ENCODE data around the gene MYLK2. TPM values are rescaled to one million over a fixed set of nuclear protein-coding genes. Genes with fewer than 3 reads are reported as not detected.

Gene MYLK2
- total RNA-seq, 2 donors from 2014 or later: not detected

- DNase-seq (ENCODE audit: low spot score): no peak
- intact Hi-C loops (cut with DNase I): loop anchor here in 1 of 2 donors (10.0 kb wide), 1 partner anchor 109 kb away; the partner anchor contains the start of gene PDRG1
These were observed 26.2 kb downstream of the MYLK2 start, which contains the start of gene FOXS1 for GRCh38 chr20:31845300-31845863. Gene FOXS1, minus strand, starts transcription at chr20:31845604. Its CDS starts 62 bp downstream, at chr20:31845542.

- intact Hi-C loops (cut with DNase I): loop anchor here in 1 of 2 donors (10.0 kb wide), 1 partner anchor 108 kb away; the partner anchor contains the start of gene PDRG1
These were observed 27.6 kb downstream of the MYLK2 start for GRCh38 chr20:31846793-31847138.

GRCh38 chr20:31848088-31848999, 29.2 kb downstream of the MYLK2 start:
- intact Hi-C loops (cut with DNase I): loop anchor here in 1 of 2 donors (10.0 kb wide), 1 partner anchor 106 kb away; the partner anchor contains the start of gene PDRG1
- no peak for DNase-seq (ENCODE audit: low spot score)

More at GRCh38 chr20:31846793-31847138, 27.6 kb downstream of the MYLK2 start:
- DNase-seq (ENCODE audit: low spot score): no peak

GRCh38 chr20:31849306-31849930, 30.3 kb downstream of the MYLK2 start:
- no peak for DNase-seq (ENCODE audit: low spot score)
- intact Hi-C loops (cut with DNase I): loop anchor here in 1 of 2 donors (10.0 kb wide), 1 partner anchor 105 kb away; the partner anchor contains the start of gene PDRG1

GRCh38 chr20:31851240-31851955, 32.2 kb downstream of the MYLK2 start:
- DNase-seq (ENCODE audit: low spot score): no peak
- intact Hi-C loops (cut with DNase I): no loop called here

- DNase-seq (ENCODE audit: low spot score): peak; percentile 55
- intact Hi-C loops (cut with DNase I): no loop called here
These were observed 34.3 kb downstream of the MYLK2 start for GRCh38 chr20:31853481-31853880.

- peak; percentile 37 for DNase-seq (ENCODE audit: low spot score)
- intact Hi-C loops (cut with DNase I): no loop called here
These were observed 37.4 kb downstream of the MYLK2 start for GRCh38 chr20:31856516-31856915.

GRCh38 chr20:31857861-31858759, 39.0 kb downstream of the MYLK2 start:
- peak; percentile 72 for DNase-seq (ENCODE audit: low spot score)
- intact Hi-C loops (cut with DNase I): no loop called here

- peak; percentile 1 for DNase-seq (ENCODE audit: low spot score)
- intact Hi-C loops (cut with DNase I): no loop called here
These were observed 39.6 kb downstream of the MYLK2 start for GRCh38 chr20:31858760-31859083.

GRCh38 chr20:31859266-31859997, 40.3 kb downstream of the MYLK2 start:
- peak; percentile 13 for DNase-seq (ENCODE audit: low spot score)
- intact Hi-C loops (cut with DNase I): no loop called here

- intact Hi-C loops (cut with DNase I): no loop called here
- DNase-seq (ENCODE audit: low spot score): no peak
These were observed 40.8 kb downstream of the MYLK2 start for GRCh38 chr20:31859998-31860380.

GRCh38 chr20:31860390-31861134, 41.4 kb downstream of the MYLK2 start:
- peak; percentile 82 for DNase-seq (ENCODE audit: low spot score)
- intact Hi-C loops (cut with DNase I): no loop called here

GRCh38 chr20:31861135-31861384, 41.9 kb downstream of the MYLK2 start:
- no peak for DNase-seq (ENCODE audit: low spot score)
- intact Hi-C loops (cut with DNase I): no loop called here

- DNase-seq (ENCODE audit: low spot score): peak; percentile 83
These were observed 42.4 kb downstream of the MYLK2 start for GRCh38 chr20:31861385-31862156.

GRCh38 chr20:31862157-31862470, 43.0 kb downstream of the MYLK2 start:
- intact Hi-C loops (cut with DNase I): no loop called here
- peak; percentile 45 for DNase-seq (ENCODE audit: low spot score)

More at GRCh38 chr20:31861385-31862156, 42.4 kb downstream of the MYLK2 start:
- intact Hi-C loops (cut with DNase I): no loop called here

- intact Hi-C loops (cut with DNase I): no loop called here
These were observed 43.4 kb downstream of the MYLK2 start for GRCh38 chr20:31862506-31862905.

More at GRCh38 chr20:31862506-31862905, 43.4 kb downstream of the MYLK2 start:
- peak; percentile 50 for DNase-seq (ENCODE audit: low spot score)
